Measurements from ENCODE around the gene CDH23.

Gene CDH23

GRCh38 chr10:71538608-71539260 is 142.0 kb downstream of the CDH23 start:
- DNase-seq (ENCODE audit: low read depth) = no peak

GRCh38 chr10:71539442-71540118 is 142.9 kb downstream of the CDH23 start:
- DNase-seq (ENCODE audit: low read depth) = no peak

GRCh38 chr10:71542478-71542877 is 145.8 kb downstream of the CDH23 start:
- DNase-seq (ENCODE audit: low read depth) = no peak

- DNase-seq (ENCODE audit: low read depth) = no peak
Measured at GRCh38 chr10:71543608-71544170, 147.0 kb downstream of the CDH23 start.

- DNase-seq (ENCODE audit: low read depth) = no peak
Measured at GRCh38 chr10:71545001-71545400, 148.3 kb downstream of the CDH23 start.

GRCh38 chr10:71546220-71546619 is 149.5 kb downstream of the CDH23 start:
- no peak for DNase-seq (ENCODE audit: low read depth)

GRCh38 chr10:71547312-71547711 is 150.6 kb downstream of the CDH23 start:
- no peak for DNase-seq (ENCODE audit: low read depth)

GRCh38 chr10:71547876-71548846 is 151.4 kb downstream of the CDH23 start:
- DNase-seq (ENCODE audit: low read depth) = no peak

GRCh38 chr10:71549766-71550533 is 153.2 kb downstream of the CDH23 start:
- DNase-seq (ENCODE audit: low read depth) = no peak

GRCh38 chr10:71550628-71551027 is 153.9 kb downstream of the CDH23 start:
- no peak for DNase-seq (ENCODE audit: low read depth)

GRCh38 chr10:71551970-71552369 is 155.2 kb downstream of the CDH23 start:
- no peak for DNase-seq (ENCODE audit: low read depth)

GRCh38 chr10:71553432-71553831 is 156.7 kb downstream of the CDH23 start:
- DNase-seq (ENCODE audit: low read depth) = no peak

- no peak for DNase-seq (ENCODE audit: low read depth)
Measured at GRCh38 chr10:71554671-71555070, 158.0 kb downstream of the CDH23 start.

GRCh38 chr10:71555087-71555723 is 158.5 kb downstream of the CDH23 start:
- no peak for DNase-seq (ENCODE audit: low read depth)

GRCh38 chr10:71555724-71556119 is 159.0 kb downstream of the CDH23 start:
- DNase-seq (ENCODE audit: low read depth) = no peak

- DNase-seq (ENCODE audit: low read depth) = no peak
Measured at GRCh38 chr10:71558991-71559390, 162.3 kb downstream of the CDH23 start.

GRCh38 chr10:71561003-71561574 is 164.4 kb downstream of the CDH23 start:
- no peak for DNase-seq (ENCODE audit: low read depth)

GRCh38 chr10:71562181-71562580 is 165.5 kb downstream of the CDH23 start:
- DNase-seq (ENCODE audit: low read depth) = no peak

GRCh38 chr10:71562904-71563303 is 166.2 kb downstream of the CDH23 start:
- no peak for DNase-seq (ENCODE audit: low read depth)

- DNase-seq (ENCODE audit: low read depth) = no peak
Measured at GRCh38 chr10:71564194-71564820, 167.6 kb downstream of the CDH23 start.

Measured in GM04504 (cell line).